ENCODE data around the gene CD46.

The CD46 gene

GRCh38 chr1:207817778-207818751 lies 66.2 kb downstream of the CD46 start:
- no peak for DNase-seq

GRCh38 chr1:207818971-207819451 lies 67.2 kb downstream of the CD46 start:
- DNase-seq, result peak; percentile 33

- no peak for DNase-seq
Observed at GRCh38 chr1:207820568-207821463, 69.0 kb downstream of the CD46 start.

GRCh38 chr1:207821464-207822045 lies 69.7 kb downstream of the CD46 start:
- no peak for DNase-seq

GRCh38 chr1:207822124-207822601 lies 70.3 kb downstream of the CD46 start:
- DNase-seq, result no peak

- DNase-seq, result no peak
Observed at GRCh38 chr1:207822602-207823451, 71.0 kb downstream of the CD46 start.

GRCh38 chr1:207823531-207823879 lies 71.7 kb downstream of the CD46 start:
- no peak for DNase-seq

GRCh38 chr1:207823880-207824566 lies 72.2 kb downstream of the CD46 start:
- DNase-seq, result peak; percentile 83

- DNase-seq, result no peak
Observed at GRCh38 chr1:207824691-207825408, 73.0 kb downstream of the CD46 start.

- no peak for DNase-seq
Observed at GRCh38 chr1:207825409-207825695, 73.5 kb downstream of the CD46 start.

- DNase-seq, result no peak
Observed at GRCh38 chr1:207825719-207826556, 74.1 kb downstream of the CD46 start.

- DNase-seq, result no peak
Observed at GRCh38 chr1:207826557-207827487, 75.0 kb downstream of the CD46 start.

GRCh38 chr1:207827488-207827830 lies 75.6 kb downstream of the CD46 start:
- DNase-seq, result no peak

- no peak for DNase-seq
Observed at GRCh38 chr1:207828046-207828445, 76.2 kb downstream of the CD46 start.

GRCh38 chr1:207828485-207829158 lies 76.8 kb downstream of the CD46 start:
- DNase-seq, result peak; percentile 34

GRCh38 chr1:207829576-207829975 lies 77.7 kb downstream of the CD46 start:
- no peak for DNase-seq

- no peak for DNase-seq
Observed at GRCh38 chr1:207830788-207831187, 78.9 kb downstream of the CD46 start.
